Dendritic cell treated with granulocyte-macrophage colony-stimulating factor and Interleukin-4, amounts not matched to agents 40 ng/mL and 50 ng/mL, for 4 days (primary cell): Measurements from ENCODE around the gene TRIM7.

Source experiments
- H3K27ac Mint-ChIP-seq: one replicate; pipeline ENCODE4 v1.8.0; 2022; ENCODE audit warnings: mild to moderate bottlenecking, mixed read lengths
- H3K27me3 Mint-ChIP-seq: one replicate; pipeline ENCODE4 v1.8.0; 2022; ENCODE audit warnings: mild to moderate bottlenecking, mixed read lengths
- H3K36me3 Mint-ChIP-seq: one replicate; pipeline ENCODE4 v1.8.0; 2022; ENCODE audit warnings: low read depth, mixed read lengths
- H3K4me1 Mint-ChIP-seq: one replicate; pipeline ENCODE4 v1.8.0; 2022; ENCODE audit warnings: low read depth, mixed read lengths
- H3K4me3 Mint-ChIP-seq: one replicate; pipeline ENCODE4 v1.8.0; 2022; ENCODE audit warnings: mild to moderate bottlenecking, moderate library complexity, mixed read lengths
- H3K9me3 Mint-ChIP-seq: one replicate; pipeline ENCODE4 v1.8.0; 2022; ENCODE audit warnings: mixed read lengths
- intact Hi-C: fragments of 100-400 bp; cut with micrococcal nuclease; formaldehyde crosslinking; loops from one replicate; pipeline ENCODE4 v1.15.0; 2022

Gene TRIM7

DNA sequence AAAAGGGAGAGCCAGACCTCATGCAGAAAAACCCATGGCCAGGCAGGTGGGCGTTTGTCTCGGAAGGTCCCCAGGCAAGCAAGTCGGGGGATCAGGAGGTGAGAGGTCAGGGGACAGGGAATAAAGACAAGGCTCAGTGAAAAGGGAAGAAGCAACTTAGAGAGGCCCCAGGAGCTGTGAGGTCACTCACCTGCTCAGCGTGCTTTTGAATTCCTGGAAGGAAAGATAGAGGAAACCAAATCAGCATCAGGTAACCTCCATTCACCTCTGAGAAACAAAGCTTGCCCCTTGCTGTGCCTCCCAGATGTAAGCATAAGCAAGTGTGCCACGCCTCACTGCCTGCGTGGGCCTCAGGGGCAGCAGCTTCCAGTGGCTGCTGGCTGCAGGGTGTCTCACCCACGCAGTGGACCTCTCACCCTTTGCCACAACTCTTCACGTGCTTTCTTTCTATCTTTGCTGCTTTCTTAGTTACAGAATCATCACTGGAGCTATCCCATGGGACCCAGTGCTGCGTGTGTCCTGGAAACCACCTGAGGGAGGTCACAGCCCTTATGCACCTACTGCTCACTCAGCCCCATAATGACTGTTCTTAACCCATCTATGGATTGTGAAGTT is 6.0 kb downstream of the TRIM7 start:
- Mint-ChIP-seq H3K36me3 (peaks cover 24% of the 10 kb centered on the region), H3K9me3 (no peaks in the 10 kb centered on the region), H3K27me3 (peaks cover 4% of the 10 kb centered on the region), H3K4me3 (no peak overlapping the region), H3K27ac (no peak overlapping the region), H3K4me1 (peaks cover 27% of the 10 kb centered on the region)
- intact Hi-C loops = no loop called here

DNA sequence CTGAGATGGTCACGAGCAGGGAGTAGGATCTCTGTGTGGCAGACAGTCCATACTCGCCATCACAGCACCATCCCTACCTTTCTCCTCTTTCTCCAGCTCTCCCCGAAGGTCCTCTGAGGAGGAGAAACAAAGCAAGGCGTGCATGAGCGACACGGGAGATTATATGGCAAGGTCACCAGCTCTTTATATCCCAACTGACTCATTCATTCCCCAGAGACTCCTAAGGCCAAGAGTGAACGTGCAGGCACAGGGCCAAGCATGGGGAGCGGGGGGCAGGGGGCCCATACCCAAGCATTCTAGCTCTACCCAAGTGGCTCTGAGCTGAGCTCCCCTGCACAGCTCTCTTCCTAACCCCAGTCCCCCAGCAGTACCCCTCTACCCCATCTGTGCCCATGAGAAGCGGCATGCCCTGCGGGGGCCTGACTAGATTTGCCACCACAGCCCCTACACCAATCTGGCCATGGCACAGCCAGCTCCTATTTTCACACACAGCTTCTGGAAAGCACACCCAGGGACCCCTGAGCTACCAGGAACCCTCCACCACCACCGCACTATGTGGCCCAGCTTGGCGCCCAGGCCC is 6.8 kb downstream of the TRIM7 start:
- Mint-ChIP-seq H3K4me1 (peaks cover 24% of the 10 kb centered on the region), H3K9me3 (no peaks in the 10 kb centered on the region), H3K27ac (no peak overlapping the region), H3K4me3 (no peak overlapping the region), H3K27me3 (no peaks in the 10 kb centered on the region), H3K36me3 (peaks cover 24% of the 10 kb centered on the region)
- intact Hi-C loops = no loop called here

DNA sequence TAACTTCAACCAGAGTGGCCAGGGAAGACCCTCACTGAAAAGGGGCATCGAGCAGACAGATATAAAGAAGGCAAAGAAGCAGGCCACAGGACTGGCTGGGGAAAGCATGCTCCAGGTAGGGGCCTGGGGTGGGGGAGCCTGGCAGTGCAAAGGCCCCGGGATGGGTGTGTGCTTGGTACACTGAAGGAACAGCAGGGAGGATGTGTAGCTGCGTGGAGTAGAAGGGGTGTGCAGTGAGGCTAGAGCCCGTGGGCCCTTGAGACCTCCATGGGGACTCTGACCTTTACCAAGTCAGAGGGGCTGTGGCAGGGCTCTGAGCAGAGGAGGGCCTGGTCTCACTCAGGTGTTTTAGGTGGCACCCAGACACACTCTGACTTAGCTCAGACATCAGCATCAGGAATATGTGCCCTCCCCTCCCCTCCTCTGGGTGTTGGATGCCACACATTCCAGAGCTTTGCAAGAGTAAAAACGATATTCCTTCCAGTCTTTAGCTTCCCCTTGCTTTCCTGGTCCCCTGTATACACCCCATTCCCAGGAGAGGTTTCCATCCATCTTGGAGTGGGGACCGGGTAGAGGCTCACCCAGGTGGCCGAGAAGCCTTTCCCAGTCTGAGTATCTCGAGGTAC is 7.6 kb downstream of the TRIM7 start:
- no peaks in the 10 kb centered on the region for H3K27me3 Mint-ChIP-seq
- no peaks in the 10 kb centered on the region for H3K9me3 Mint-ChIP-seq
- peaks cover 24% of the 10 kb centered on the region for H3K4me1 Mint-ChIP-seq
- H3K36me3 Mint-ChIP-seq = peaks cover 24% of the 10 kb centered on the region
- H3K4me3 Mint-ChIP-seq = no peak overlapping the region
- intact Hi-C loops = no loop called here
- peak overlapping the region; percentile 5 for H3K27ac Mint-ChIP-seq

DNA sequence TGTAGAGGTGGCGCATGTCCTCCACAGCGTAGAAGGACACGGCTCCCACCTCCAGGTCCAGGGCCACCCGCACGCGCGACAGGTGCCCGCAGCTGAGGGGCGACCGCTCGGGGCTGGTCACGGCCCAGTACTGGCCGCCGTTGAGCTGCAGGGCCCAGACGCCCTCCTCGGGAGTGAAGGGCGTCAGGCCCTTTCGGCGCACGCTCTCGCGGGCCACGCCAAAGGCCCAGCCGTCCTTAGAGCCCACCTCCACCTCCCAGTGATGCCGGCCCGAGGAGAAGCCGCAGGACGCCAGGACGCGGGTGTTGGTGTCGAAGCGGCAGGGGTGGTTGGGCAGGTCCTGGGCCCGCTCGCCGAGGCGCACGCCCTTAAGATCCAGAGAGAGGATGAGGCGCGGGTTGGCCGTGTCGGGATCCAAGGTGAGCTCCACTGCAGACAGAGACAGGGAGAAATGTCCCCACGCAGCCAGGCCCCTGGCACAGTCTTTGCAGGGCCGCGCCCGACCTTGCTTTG is 9.7 kb downstream of the TRIM7 start:
- intact Hi-C loops = no loop called here
- peaks cover 34% of the 10 kb centered on the region for H3K4me1 Mint-ChIP-seq
- peaks cover 42% of the 10 kb centered on the region for H3K36me3 Mint-ChIP-seq
- H3K4me3 Mint-ChIP-seq = no peak overlapping the region
- H3K9me3 Mint-ChIP-seq = no peaks in the 10 kb centered on the region
- H3K27ac Mint-ChIP-seq = no peak overlapping the region
- H3K27me3 Mint-ChIP-seq = peaks cover 5% of the 10 kb centered on the region

DNA sequence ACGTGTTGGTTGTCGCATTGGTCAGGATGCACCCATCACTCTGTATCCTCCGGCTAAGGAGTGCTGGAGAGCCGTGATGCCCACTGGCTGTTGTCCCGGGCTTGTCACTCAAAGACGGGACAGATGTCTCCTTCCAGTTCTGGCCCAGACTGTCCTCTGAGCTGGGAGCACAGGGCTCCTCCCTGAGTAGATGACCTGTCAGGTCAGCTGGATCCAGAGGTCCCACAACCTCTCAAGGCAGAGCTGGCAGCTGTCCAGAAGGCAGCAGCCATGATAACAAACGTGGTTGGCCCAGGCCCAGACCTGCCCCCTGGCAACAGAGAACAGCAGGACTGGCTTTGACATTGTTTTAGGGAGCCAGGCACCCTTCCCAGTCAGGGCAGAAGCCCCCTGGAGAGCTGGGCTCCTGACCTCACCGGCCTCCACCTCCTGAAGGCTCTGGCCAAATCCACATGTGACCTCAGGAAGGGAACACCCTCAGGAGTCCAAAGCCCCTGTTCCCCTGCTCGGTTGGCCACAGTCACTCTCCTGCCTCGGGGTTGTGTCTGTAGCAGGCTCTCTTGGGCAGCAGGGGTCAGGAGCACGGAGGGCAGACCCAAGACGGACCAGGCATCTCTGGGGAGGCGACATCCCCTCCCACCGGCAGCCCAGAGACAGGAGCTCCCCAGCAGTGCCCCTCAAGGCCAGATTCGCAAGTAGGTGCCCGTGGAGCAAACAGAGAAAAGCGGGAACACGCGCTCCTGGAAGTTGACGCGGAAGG is 10.3 kb downstream of the TRIM7 start:
- peaks cover 34% of the 10 kb centered on the region for H3K4me1 Mint-ChIP-seq
- intact Hi-C loops = no loop called here
- no peak overlapping the region for H3K4me3 Mint-ChIP-seq
- H3K27ac Mint-ChIP-seq = no peak overlapping the region
- H3K27me3 Mint-ChIP-seq = peaks cover 10% of the 10 kb centered on the region
- H3K9me3 Mint-ChIP-seq = no peaks in the 10 kb centered on the region
- H3K36me3 Mint-ChIP-seq = peaks cover 48% of the 10 kb centered on the region

DNA sequence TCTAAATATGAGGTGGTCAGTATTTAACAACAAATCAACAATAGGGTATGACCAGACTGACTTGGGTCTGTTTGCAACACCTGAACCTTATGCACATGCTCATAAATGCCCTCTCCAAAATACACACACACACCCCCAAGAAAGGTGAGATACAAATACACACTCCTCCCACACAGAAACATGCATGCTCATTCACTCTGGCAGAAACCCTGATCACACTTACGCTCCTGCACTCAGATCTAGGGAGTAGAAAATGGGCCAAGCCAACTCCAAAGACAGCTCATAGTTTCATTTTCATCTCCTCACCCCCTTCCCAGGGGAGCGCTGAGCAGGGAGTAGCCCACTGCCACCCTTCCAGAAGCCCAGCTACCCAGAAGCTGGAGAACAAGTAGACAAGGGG is 11.3 kb downstream of the TRIM7 start:
- Mint-ChIP-seq H3K36me3 (peaks cover 57% of the 10 kb centered on the region), H3K4me3 (no peak overlapping the region), H3K27me3 (peaks cover 12% of the 10 kb centered on the region), H3K4me1 (peaks cover 44% of the 10 kb centered on the region), H3K27ac (no peak overlapping the region), H3K9me3 (no peaks in the 10 kb centered on the region)
- intact Hi-C loops = no loop called here

DNA sequence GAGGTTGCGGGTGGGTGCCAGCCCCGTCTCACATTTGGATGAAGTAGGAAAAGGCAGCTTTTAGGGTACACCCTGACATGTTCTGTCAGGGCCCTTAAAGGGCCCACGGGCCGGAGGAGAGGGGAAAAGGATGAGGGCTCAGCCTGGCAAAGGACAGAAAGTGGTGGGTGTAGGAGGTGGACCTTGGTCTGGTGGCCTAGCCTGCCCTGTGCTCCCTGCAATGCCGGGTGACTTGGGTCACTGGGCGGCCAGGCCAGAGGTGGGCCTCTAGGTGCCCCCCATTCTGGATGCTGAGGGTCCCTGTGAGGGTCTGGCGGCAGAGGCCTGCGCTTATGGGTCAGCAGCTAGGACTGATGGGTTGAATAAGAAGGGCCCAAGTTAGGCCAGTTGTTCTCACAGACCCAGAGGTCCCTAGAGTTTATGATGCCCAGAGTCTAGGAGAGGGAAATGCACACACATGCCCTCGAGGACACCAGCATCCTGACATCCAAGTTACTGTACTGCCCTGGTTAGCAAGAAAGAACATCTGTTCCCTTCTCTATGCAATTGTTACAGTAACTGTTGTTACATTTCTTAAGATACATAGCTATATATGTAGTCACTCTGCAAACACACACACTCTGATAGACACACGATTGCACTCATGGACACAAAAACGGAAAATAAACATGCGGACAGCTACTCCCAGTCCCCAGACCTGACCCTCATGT is 12.5 kb downstream of the TRIM7 start:
- Mint-ChIP-seq H3K27ac (peak overlapping the region; percentile 99), H3K36me3 (peaks cover 54% of the 10 kb centered on the region), H3K27me3 (peaks cover 17% of the 10 kb centered on the region), H3K9me3 (no peaks in the 10 kb centered on the region), H3K4me3 (peak overlapping the region; percentile 99), H3K4me1 (peaks cover 55% of the 10 kb centered on the region)
- intact Hi-C loops = no loop called here

DNA sequence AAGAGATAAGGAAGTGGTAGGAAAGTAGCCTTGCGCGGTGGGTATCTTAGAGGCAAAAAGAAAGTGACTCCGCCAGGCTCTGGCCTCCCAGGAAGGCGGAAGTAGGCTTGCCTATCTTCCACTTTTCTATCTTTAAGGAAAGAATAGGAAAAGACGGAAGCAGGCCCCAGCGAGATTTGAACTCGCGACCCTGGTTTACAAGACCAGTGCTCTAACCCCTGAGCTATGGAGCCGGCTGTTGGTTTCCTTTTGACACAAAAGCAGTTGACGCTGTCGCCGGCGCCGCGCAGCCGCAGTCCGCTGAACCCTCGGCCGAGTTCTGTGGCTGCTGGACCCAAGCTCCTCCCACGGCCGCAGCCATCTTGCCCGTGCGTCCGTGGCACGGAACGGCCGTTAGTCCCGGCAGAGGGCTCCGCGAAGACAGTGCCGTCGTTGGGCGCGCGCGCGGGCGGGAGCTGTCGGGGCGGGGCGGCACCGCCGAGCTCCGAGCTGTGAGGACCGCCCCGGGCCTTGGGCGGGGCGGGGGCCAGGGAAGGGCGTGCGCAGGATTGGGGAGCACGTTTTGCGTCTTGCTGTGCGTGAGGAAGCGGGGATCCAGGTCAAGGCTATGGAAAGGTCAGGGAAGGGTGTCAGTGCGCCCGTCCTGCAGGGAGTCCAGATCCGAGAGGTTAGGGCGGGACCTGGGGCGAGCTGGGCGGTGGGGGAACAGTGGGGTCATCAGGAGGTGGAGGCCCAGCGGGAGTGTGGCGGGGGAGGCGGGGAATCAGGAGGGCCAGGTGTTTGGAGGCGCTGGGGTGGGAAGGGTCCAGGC is 13.3 kb downstream of the TRIM7 start:
- intact Hi-C loops = loop anchor here (1.0 kb wide), 3 partner anchors 14 to 53 kb away; partner anchors contain the start of gene TRIM7
- peak overlapping the region; percentile 99 for H3K4me3 Mint-ChIP-seq
- peak overlapping the region; percentile 99 for H3K27ac Mint-ChIP-seq
- peaks cover 58% of the 10 kb centered on the region for H3K4me1 Mint-ChIP-seq
- peaks cover 47% of the 10 kb centered on the region for H3K36me3 Mint-ChIP-seq
- H3K9me3 Mint-ChIP-seq = no peaks in the 10 kb centered on the region
- peaks cover 21% of the 10 kb centered on the region for H3K27me3 Mint-ChIP-seq

DNA sequence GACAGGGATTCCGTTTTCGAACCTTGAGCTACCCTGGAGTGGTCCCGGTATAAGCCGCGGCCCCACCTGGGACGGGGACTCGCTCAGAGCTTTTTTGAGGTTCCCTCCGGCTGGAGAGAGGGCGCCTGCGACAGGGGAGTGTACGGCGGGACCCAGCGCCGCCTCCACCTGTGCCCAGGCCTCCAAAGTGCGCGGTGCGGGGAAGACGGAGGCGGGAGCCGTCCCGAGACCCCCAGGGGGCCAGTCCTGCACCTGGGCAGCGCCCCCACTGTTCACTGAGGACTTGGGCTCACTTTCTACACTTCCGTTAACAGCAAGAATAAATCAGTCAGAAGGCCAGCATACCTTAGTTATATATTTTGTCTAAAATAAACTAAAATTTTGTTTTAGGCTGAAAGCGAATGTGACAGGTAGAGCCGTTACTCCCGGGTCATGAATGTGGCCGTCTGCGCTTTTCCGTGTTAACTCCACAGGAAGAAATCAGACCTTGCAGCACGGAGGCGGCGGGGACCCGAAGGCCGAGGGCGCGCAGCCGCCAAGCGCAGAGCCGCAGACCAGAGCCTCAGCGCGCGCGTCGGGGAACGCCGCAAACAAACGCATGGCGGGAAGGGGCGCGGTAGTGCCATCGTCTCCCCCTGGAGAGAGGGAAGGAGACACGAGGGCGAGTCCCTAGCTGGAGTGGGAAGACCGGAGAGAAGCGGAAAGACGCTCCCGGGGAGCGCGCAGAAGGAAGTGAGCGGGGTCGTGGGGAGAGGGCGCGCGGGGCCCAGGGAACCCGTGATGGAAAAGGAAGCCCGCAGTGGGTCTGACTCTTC is 14.1 kb downstream of the TRIM7 start:
- H3K27me3 Mint-ChIP-seq = peaks cover 21% of the 10 kb centered on the region
- H3K9me3 Mint-ChIP-seq = no peaks in the 10 kb centered on the region
- H3K4me1 Mint-ChIP-seq = peaks cover 58% of the 10 kb centered on the region
- peak overlapping the region; percentile 99 for H3K27ac Mint-ChIP-seq
- intact Hi-C loops = loop anchor here (1.0 kb wide), 3 partner anchors 14 to 53 kb away; partner anchors contain the start of gene TRIM7
- peak overlapping the region; percentile 99 for H3K4me3 Mint-ChIP-seq
- H3K36me3 Mint-ChIP-seq = peaks cover 47% of the 10 kb centered on the region

DNA sequence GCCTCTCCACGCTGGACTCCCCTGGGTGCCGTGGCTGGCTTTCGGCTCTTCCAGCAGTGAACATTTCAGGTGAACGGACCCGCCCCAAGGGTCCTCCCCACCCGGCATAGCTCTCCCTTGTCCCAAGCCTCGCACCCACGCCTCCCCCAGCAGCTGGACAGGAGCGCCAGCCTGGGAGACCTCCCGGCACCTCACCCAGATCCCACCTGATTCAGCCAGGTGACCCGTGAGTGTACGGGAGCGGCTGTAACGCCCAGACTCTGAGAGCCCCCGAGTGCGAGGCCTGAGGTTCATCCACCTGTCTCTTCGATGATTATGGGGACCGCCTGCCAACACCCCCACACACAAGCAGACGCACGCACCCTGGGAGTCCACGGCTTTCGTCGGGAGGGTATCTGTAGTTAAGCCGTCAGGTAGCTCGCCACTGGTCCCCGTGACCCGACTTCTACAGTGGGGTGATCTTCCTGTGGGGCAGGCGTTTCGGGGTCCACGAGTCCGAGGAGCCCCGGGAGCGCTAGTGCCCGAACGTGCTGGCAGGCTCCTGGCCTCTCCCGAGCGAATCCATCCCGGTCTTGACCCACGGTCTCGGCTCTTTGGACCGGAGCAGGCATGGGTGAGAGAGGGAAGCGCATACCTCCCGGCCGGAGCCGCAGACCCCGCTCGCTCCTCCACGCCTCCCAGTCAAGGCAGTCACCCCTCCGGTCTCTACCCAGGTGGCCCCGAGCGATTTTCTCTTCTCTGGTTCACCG is 14.9 kb downstream of the TRIM7 start:
- intact Hi-C loops = loop anchor here (5.0 kb wide), 1 partner anchor 72 kb away; the partner anchor contains the start of gene TRIM52
- Mint-ChIP-seq H3K4me3 (peak overlapping the region; percentile 99), H3K27me3 (peaks cover 21% of the 10 kb centered on the region), H3K4me1 (peaks cover 58% of the 10 kb centered on the region), H3K9me3 (no peaks in the 10 kb centered on the region), H3K27ac (peak overlapping the region; percentile 99), H3K36me3 (peaks cover 42% of the 10 kb centered on the region)

DNA sequence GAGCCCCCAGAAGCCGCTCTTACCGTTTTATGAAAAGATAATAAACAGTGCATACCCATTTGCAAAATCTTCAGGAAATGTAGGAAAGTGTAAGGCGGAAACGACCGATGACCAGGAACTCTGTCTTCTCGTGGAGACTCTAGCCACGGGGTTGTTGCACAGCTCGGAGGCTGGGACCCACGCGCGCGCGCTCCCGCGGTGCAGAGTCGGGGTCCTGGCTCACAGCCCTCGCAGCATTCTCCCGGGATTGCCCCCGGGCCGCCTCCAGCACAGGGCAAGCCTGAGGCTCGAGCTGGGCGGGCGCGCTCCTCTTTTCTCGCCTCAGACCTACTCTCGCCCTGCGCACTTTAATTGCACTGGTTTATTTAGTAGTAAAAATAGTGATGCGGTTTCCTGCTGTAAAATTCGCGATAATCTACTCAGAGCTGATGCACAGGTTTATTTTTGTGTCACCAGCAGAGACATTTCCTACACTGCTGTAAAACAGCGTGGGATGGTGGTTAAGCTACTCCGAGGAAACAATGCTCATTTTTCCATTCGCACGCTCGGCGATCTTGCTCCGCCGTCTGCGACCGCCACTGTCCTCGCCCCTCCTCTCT is 15.5 kb downstream of the TRIM7 start:
- Mint-ChIP-seq H3K36me3 (peaks cover 38% of the 10 kb centered on the region), H3K27me3 (peaks cover 25% of the 10 kb centered on the region), H3K27ac (peak overlapping the region; percentile 99), H3K4me1 (peaks cover 63% of the 10 kb centered on the region), H3K4me3 (peak overlapping the region; percentile 99), H3K9me3 (no peaks in the 10 kb centered on the region)
- intact Hi-C loops = loop anchor here (5.0 kb wide), 1 partner anchor 73 kb away; the partner anchor contains the start of gene TRIM52
